Heart left ventricle (tissue), 13 donors: ENCODE measurements around the gene CFAP77.

ENCODE experiments used
- CTCF ChIP-seq, 12 donors: fragments of 200-600 bp; sonication (generic) in 4 of 12; IDR thresholded peaks; one replicate each; pipeline versions ENCODE4 v1.5.0 to v1.8.0; 2018 to 2022; ENCODE audit warnings: antibody characterized with exemption in 12 of 12, mild to moderate bottlenecking in 5 of 12
- POLR2A ChIP-seq, 2 donors: fragments of 450-650 bp; IDR thresholded peaks; one replicate each; pipeline ENCODE4 v1.6.1; 2017; ENCODE audit warnings: antibody characterized with exemption in 2 of 2, mild to moderate bottlenecking in 2 of 2, moderate library complexity in 2 of 2
- donor health status: ischemic (EF 13 %, LVEDD 7.1; RV severe dilation, severe dysfunction).
- donor health status: DM: no; HTN: yes; CAD: no.
- donor health status: DM: no; HTN: no; CAD: no.
- donor health status: ischemic (EF 25% LVEDD 6.9; RV normal size, moderate dysfunction).
- donor health status: ischemic (EF 25% LVEDD 5.7; RV mildly dilated, moderate dysfunction).
- donor health status: ischemic (EF 35%, LVEDD 5.7; RV mildly dilated, moderate dysfunction).
- donor health status: nonischemic (EF 11% LVEDD 7.7; RV severe dilation, severe dysfunction).
- donor health status: DM: yes; HTN: yes; CAD: no.
- donor health status: PGD.
- donor health status: ischemic (EF 29% LVEDD 5.4; RV normal size, mild dysfunction).
- donor health status: nonischemic (EF 23%, LVEDD 6.1; RV moderate dilation, normal function).

- TF ChIP-seq POLR2A (IDR thresholded peaks at IDR 0.05) (no peak), CTCF (IDR thresholded peaks at IDR 0.05) (no peak)
Observed at GRCh38 chr9:132401824-132402223, 8.2 kb upstream of the CFAP77 start.
